Neural cell (in vitro differentiated cells): ENCODE data around the gene CHST8. TPM values are rescaled to one million over a fixed set of nuclear protein-coding genes. Genes with fewer than 3 reads are reported as not detected.

Experiments used
- H2AFZ ChIP-seq: fragments of 200-600, 300-800 bp; sonication (generic), shearing (Covaris generic); 2 replicates; pipeline ENCODE4 v1.6.0; 2014; ENCODE audit warnings: low read depth, mild to moderate bottlenecking, antibody characterized with exemption, low read length, moderate library complexity
- H3F3A ChIP-seq: fragments of 200-600 bp; shearing (Covaris generic); 2 replicates; pipeline ENCODE4 v1.6.1; 2016; ENCODE audit warnings: mild to moderate bottlenecking, moderate library complexity, mixed read lengths, antibody characterized with exemption, low read length; ENCODE audit not compliant: insufficient read depth, poor library complexity, severe bottlenecking
- H3K27ac ChIP-seq: fragments of 200-600, 300-800 bp; sonication (generic), shearing (Covaris generic); 2 replicates; pipeline ENCODE4 v1.5.1; 2014; ENCODE audit warnings: mild to moderate bottlenecking, low read length, moderate library complexity
- H3K27me3 ChIP-seq: fragments of 300-800, 200-600 bp; sonication (generic), shearing (Covaris generic); 2 replicates; pipeline ENCODE4 v1.6.0; 2014; ENCODE audit warnings: mild to moderate bottlenecking, low read depth, low read length, moderate library complexity; ENCODE audit not compliant: insufficient read depth
- H3K36me3 ChIP-seq: fragments of 300-800, 200-600 bp; sonication (generic), shearing (Covaris generic); 2 replicates; pipeline ENCODE4 v1.5.1; 2014; ENCODE audit warnings: mild to moderate bottlenecking, antibody characterized with exemption, low read length, moderate library complexity; ENCODE audit not compliant: insufficient read depth
- H3K4me2 ChIP-seq: fragments of 300-800, 200-600 bp; sonication (generic), shearing (Covaris generic); 2 replicates; pipeline ENCODE4 v1.6.0; 2014; ENCODE audit warnings: mild to moderate bottlenecking, low read length
- H3K4me3 ChIP-seq: fragments of 300-800, 200-600 bp; sonication (generic), shearing (Covaris generic); 2 replicates; pipeline ENCODE4 v1.5.1; 2014; ENCODE audit warnings: mild to moderate bottlenecking, low read length, moderate library complexity
- H3K79me2 ChIP-seq: fragments of 200-600 bp; shearing (Covaris generic); replicated peaks from 2 replicates; pipeline ENCODE4 v1.6.0; 2014; ENCODE audit warnings: mild to moderate bottlenecking, low read length, moderate library complexity; ENCODE audit not compliant: insufficient read depth
- H3K9ac ChIP-seq: fragments of 300-800, 200-600 bp; sonication (generic), shearing (Covaris generic); 2 replicates; pipeline ENCODE4 v1.6.1; 2016; ENCODE audit warnings: mild to moderate bottlenecking, low read length, mixed read lengths
- H3K9me2 ChIP-seq: fragments of 200-600 bp; shearing (Covaris generic); 2 replicates; pipeline ENCODE4 v1.6.1; 2016; ENCODE audit warnings: mild to moderate bottlenecking, low read length, mixed read lengths; ENCODE audit not compliant: insufficient read depth
- H3K9me3 ChIP-seq: fragments of 200-600, 300-800 bp; sonication (generic), shearing (Covaris generic); 2 replicates; pipeline ENCODE4 v1.6.1; 2016; ENCODE audit warnings: mild to moderate bottlenecking, mixed run types, low read length, moderate library complexity, mixed read lengths
- H4K20me1 ChIP-seq: fragments of 200-600 bp; shearing (Covaris generic); 2 replicates; pipeline ENCODE4 v1.6.1; 2016; ENCODE audit warnings: mild to moderate bottlenecking, mixed run types; ENCODE audit not compliant: insufficient read depth
- EP300 ChIP-seq: fragments of 450-650 bp; conservative IDR thresholded peaks from 2 replicates; pipeline ENCODE4 v1.6.1; 2014; ENCODE audit warnings: antibody characterized with exemption, mild to moderate bottlenecking, moderate library complexity; ENCODE audit not compliant: poor library complexity, severe bottlenecking
- EZH2 ChIP-seq: fragments of 200-600, 300-800 bp; shearing (Covaris generic), sonication (generic); IDR thresholded peaks from 2 replicates; pipeline ENCODE4 v1.6.1; 2014; ENCODE audit warnings: antibody characterized with exemption, low read length, borderline replicate concordance, mild to moderate bottlenecking; ENCODE audit not compliant: insufficient read depth, poor library complexity, severe bottlenecking
- MXI1 ChIP-seq: fragments of 450-650 bp; conservative IDR thresholded peaks from 2 replicates; pipeline ENCODE4 v1.6.1; 2014; ENCODE audit warnings: antibody characterized with exemption, mild to moderate bottlenecking; ENCODE audit not compliant: poor library complexity, severe bottlenecking
- POLR2AphosphoS5 ChIP-seq: IDR thresholded peaks from 2 replicates; pipeline ENCODE4 v1.6.1; 2012
- RAD21 ChIP-seq: fragments of 450-650 bp; conservative IDR thresholded peaks from 2 replicates; pipeline ENCODE4 v1.6.1; 2014; ENCODE audit warnings: antibody characterized with exemption, mild to moderate bottlenecking, moderate library complexity
- SMC3 ChIP-seq: fragments of 450-650 bp; conservative IDR thresholded peaks from 2 replicates; pipeline ENCODE4 v1.6.1; 2014; ENCODE audit warnings: antibody characterized with exemption, mild to moderate bottlenecking, moderate library complexity; ENCODE audit not compliant: poor library complexity
- TAF1 ChIP-seq: IDR thresholded peaks from 2 replicates; pipeline ENCODE4 v1.6.1; 2012; ENCODE audit warnings: low read depth
- polyA plus RNA-seq: library from polyadenylated mRNA; depleted of rRNA; stranded (reverse); fragments of >200 nt; gene quantifications from 2 replicates; pipeline ENCODE4 v1.2.3, GENCODE V29; 2014
- TF ChIP-seq, protein P1 (sequence below): fragments of 450-650 bp; IDR thresholded peaks from 2 replicates; pipeline ENCODE4 v1.5.1; 2014; ENCODE audit warnings: antibody characterized with exemption, mild to moderate bottlenecking, moderate library complexity; ENCODE audit not compliant: poor library complexity, severe bottlenecking
- TF ChIP-seq, protein P2 (sequence below): IDR thresholded peaks from 2 replicates; pipeline ENCODE4 v1.6.1; 2012; ENCODE audit warnings: borderline replicate concordance

CHST8 gene
- polyA plus RNA-seq, 1 donor from 2014 or later: 7.1 TPM

DNA sequence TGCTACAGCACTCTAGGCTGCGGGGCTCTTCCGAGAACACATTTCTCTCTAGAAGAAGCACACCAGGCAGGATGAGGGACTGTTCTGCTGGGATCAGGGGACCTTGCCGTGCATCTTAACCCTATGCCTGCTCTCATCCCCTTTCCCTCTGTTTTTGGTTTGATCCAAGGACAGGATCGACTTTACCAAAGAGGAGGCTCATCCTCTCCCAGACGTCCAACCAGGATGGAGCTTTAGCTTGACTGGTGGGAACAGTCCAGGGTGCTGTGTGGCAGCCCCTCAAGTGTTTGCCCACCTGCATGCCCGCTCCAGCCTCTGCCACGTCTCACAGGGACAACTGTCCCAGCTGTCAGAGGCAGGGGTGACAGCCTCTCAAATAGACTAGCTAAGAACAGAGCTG lies 132.6 kb downstream of the CHST8 start:
- Histone ChIP-seq H4K20me1 (no peaks in the 10 kb centered on the region), H3K9me3 (no peaks in the 10 kb centered on the region), H3K79me2 (no peaks in the 10 kb centered on the region), H3K9me2 (no peaks in the 10 kb centered on the region), H3K27me3 (no peaks in the 10 kb centered on the region), H3K36me3 (no peaks in the 10 kb centered on the region), H3K27ac (no peak overlapping the region), H2AFZ (no peak overlapping the region), H3K9ac (no peak overlapping the region), H3F3A (no peaks in the 10 kb centered on the region), H3K4me2 (no peak overlapping the region), H3K4me3 (no peak overlapping the region)
- no peak for TF ChIP-seq RAD21
- TF ChIP-seq MXI1: no peak
- TF ChIP-seq POLR2AphosphoS5: no peak
- no peak for TF ChIP-seq TAF1
- TF ChIP-seq EZH2: no peak
- TF ChIP-seq SMC3: no peak
- TF ChIP-seq, protein P1, sequence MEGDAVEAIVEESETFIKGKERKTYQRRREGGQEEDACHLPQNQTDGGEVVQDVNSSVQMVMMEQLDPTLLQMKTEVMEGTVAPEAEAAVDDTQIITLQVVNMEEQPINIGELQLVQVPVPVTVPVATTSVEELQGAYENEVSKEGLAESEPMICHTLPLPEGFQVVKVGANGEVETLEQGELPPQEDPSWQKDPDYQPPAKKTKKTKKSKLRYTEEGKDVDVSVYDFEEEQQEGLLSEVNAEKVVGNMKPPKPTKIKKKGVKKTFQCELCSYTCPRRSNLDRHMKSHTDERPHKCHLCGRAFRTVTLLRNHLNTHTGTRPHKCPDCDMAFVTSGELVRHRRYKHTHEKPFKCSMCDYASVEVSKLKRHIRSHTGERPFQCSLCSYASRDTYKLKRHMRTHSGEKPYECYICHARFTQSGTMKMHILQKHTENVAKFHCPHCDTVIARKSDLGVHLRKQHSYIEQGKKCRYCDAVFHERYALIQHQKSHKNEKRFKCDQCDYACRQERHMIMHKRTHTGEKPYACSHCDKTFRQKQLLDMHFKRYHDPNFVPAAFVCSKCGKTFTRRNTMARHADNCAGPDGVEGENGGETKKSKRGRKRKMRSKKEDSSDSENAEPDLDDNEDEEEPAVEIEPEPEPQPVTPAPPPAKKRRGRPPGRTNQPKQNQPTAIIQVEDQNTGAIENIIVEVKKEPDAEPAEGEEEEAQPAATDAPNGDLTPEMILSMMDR: no peak
- TF ChIP-seq, protein P2, sequence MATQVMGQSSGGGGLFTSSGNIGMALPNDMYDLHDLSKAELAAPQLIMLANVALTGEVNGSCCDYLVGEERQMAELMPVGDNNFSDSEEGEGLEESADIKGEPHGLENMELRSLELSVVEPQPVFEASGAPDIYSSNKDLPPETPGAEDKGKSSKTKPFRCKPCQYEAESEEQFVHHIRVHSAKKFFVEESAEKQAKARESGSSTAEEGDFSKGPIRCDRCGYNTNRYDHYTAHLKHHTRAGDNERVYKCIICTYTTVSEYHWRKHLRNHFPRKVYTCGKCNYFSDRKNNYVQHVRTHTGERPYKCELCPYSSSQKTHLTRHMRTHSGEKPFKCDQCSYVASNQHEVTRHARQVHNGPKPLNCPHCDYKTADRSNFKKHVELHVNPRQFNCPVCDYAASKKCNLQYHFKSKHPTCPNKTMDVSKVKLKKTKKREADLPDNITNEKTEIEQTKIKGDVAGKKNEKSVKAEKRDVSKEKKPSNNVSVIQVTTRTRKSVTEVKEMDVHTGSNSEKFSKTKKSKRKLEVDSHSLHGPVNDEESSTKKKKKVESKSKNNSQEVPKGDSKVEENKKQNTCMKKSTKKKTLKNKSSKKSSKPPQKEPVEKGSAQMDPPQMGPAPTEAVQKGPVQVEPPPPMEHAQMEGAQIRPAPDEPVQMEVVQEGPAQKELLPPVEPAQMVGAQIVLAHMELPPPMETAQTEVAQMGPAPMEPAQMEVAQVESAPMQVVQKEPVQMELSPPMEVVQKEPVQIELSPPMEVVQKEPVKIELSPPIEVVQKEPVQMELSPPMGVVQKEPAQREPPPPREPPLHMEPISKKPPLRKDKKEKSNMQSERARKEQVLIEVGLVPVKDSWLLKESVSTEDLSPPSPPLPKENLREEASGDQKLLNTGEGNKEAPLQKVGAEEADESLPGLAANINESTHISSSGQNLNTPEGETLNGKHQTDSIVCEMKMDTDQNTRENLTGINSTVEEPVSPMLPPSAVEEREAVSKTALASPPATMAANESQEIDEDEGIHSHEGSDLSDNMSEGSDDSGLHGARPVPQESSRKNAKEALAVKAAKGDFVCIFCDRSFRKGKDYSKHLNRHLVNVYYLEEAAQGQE: no peak

DNA sequence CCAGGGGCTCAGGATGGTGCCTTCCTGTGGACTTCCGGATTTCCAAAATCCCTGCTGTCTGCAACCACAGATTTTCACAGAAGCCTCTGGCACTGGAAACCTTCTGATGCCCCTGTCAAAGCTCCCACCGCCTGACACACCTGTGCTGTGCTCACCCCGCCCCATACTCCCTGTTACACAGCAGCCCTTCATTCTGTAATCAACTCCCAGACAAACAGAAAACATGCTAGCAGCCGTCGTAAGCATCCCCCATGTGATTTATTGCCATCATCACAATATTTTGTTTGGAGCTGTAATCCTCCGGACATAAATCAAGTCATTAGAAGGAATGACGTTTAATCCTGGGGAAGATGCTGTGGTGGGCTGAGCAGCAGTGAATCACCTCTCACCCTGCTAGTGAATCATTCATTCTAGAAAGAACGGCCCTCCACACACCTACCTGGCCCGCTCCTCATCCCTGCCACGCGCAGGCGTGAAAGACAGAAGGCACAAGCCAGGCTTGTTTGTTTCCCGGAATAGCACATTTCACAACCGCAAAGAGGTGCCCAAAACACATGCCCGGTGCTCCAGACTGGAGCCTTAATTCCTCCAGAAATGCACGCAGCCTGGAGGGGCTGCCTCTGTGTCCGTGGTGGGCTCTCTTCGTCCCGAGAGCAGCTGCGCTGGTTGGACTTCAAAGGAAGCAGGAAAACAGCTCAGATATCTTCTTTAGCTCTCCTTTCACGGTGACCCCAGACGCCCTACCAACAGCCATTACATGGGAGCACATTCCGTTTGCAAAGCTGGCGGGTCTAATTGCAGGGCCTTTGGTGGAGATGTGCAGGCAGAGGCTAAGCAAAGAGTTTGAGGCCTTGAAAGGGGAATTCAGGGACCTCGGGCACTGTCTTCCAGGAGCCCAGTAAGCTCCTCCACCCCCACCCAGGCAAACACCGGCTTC lies 133.6 kb downstream of the CHST8 start:
- Histone ChIP-seq H2AFZ (no peak overlapping the region), H3K79me2 (no peaks in the 10 kb centered on the region), H3K27ac (no peak overlapping the region), H3K4me3 (no peak overlapping the region), H4K20me1 (no peaks in the 10 kb centered on the region), H3K9me2 (no peaks in the 10 kb centered on the region), H3K36me3 (no peaks in the 10 kb centered on the region), H3K4me2 (no peak overlapping the region), H3K9me3 (no peaks in the 10 kb centered on the region), H3K9ac (no peak overlapping the region), H3K27me3 (no peaks in the 10 kb centered on the region), H3F3A (no peaks in the 10 kb centered on the region)
- TF ChIP-seq EP300 (no peak), POLR2AphosphoS5 (no peak), RAD21 (no peak), TAF1 (no peak), SMC3 (no peak), EZH2 (no peak)
- TF ChIP-seq, protein P2: no peak
